Fibroblast of lung (primary cell): ENCODE measurements around the gene TTC6. TPM values are rescaled to one million over a fixed set of nuclear protein-coding genes. Genes with fewer than 3 reads are reported as not detected.

Experiments
- DNase-seq, 2 donors: peaks; one replicate each; pipeline versions ENCODE4 v3.0.0 to v3.0.0-alpha.2; 2010; ENCODE audit warnings: low read depth in 2 of 2
- H2AFZ ChIP-seq: 2 replicates; pipeline ENCODE4 v1.5.1; 2012; ENCODE audit warnings: low read length, control low read depth, inconsistent platforms
- H3K27ac ChIP-seq: 2 replicates; pipeline ENCODE4 v1.5.1; 2011; ENCODE audit warnings: low read length, control low read depth; ENCODE audit not compliant: insufficient read depth
- H3K27me3 ChIP-seq: 2 replicates; pipeline ENCODE4 v1.5.1; 2011; ENCODE audit warnings: mild to moderate bottlenecking, low read length; ENCODE audit not compliant: control insufficient read depth, insufficient read depth
- H3K36me3 ChIP-seq: 2 replicates; pipeline ENCODE4 v1.5.1; 2011; ENCODE audit warnings: low read length; ENCODE audit not compliant: control insufficient read depth, insufficient read depth
- H3K4me1 ChIP-seq: 2 replicates; pipeline ENCODE4 v1.5.1; 2011; ENCODE audit warnings: low read length; ENCODE audit not compliant: control insufficient read depth, insufficient read depth; ENCODE audit errors: extremely low read depth
- H3K4me2 ChIP-seq: 2 replicates; pipeline ENCODE4 v1.5.1; 2011; ENCODE audit warnings: low read length, control low read depth; ENCODE audit not compliant: insufficient read depth; ENCODE audit errors: extremely low read depth
- H3K4me3 ChIP-seq, 4 experiments: fragments of 200-600 bp in 1 of 4; sonication (generic) in 1 of 4; replicated peaks in 1 of 4; 2 replicates each; pipeline ENCODE4 v1.5.1; 2011 to 2016; ENCODE audit warnings: low read length in 4 of 4, low read depth in 3 of 4, mild to moderate bottlenecking in 3 of 4, control low read depth in 2 of 4, inconsistent platforms in 1 of 4, mixed read lengths in 1 of 4; ENCODE audit not compliant: insufficient read depth in 1 of 4; ENCODE audit errors: control extremely low read depth in 1 of 4
- H3K79me2 ChIP-seq: 2 replicates; pipeline ENCODE4 v1.5.1; 2012; ENCODE audit warnings: mild to moderate bottlenecking, low read length, inconsistent platforms; ENCODE audit not compliant: control insufficient read depth, insufficient read depth
- H3K9ac ChIP-seq: 2 replicates; pipeline ENCODE4 v1.5.1; 2011; ENCODE audit warnings: mild to moderate bottlenecking, low read length, control low read depth; ENCODE audit not compliant: insufficient read depth
- H3K9me3 ChIP-seq: 2 replicates; pipeline ENCODE4 v1.5.1; 2012; ENCODE audit warnings: low read depth, low read length; ENCODE audit not compliant: control insufficient read depth, insufficient read depth
- H4K20me1 ChIP-seq: 2 replicates; pipeline ENCODE4 v1.5.1; 2011; ENCODE audit warnings: low read length; ENCODE audit not compliant: control insufficient read depth, insufficient read depth; ENCODE audit errors: extremely low read depth
- EZH2 ChIP-seq: IDR thresholded peaks from 2 replicates; pipeline ENCODE4 v1.5.1; 2012; ENCODE audit warnings: low read length, control low read depth, mild to moderate bottlenecking; ENCODE audit errors: missing control alignments
- polyA plus RNA-seq, 2 donors: library from polyadenylated mRNA; depleted of rRNA in 1 of 2; stranded (reverse) in 1 of 2; unstranded in 1 of 2; fragments of >200 nt; gene quantifications; 2 replicates each; pipeline ENCODE4 v1.2.1, GENCODE V29; 2011 to 2012; ENCODE audit warnings: missing spikeins in 1 of 2
- total RNA-seq: library from RNA; depleted of rRNA; stranded (reverse); fragments of >200 nt; gene quantifications from 2 replicates; pipeline ENCODE4 v1.2.1, GENCODE V29; 2014
- TF ChIP-seq, protein P1 (sequence below), 2 donors: IDR thresholded peaks in 1 of 2; conservative IDR thresholded peaks in 1 of 2; 1 replicate in 1 of 2; 2 replicates in 1 of 2; pipeline ENCODE4 v1.5.1; 2011 to 2012; ENCODE audit warnings: low read length in 2 of 2, control low read depth in 1 of 2, inconsistent platforms in 1 of 2, low read depth in 1 of 2, mild to moderate bottlenecking in 1 of 2

Gene TTC6
- total and polyA plus RNA-seq, 2 donors (not counting 1 experiment from before 2014, with no cell fraction given), result 0.17 TPM; not detected in 1

DNA sequence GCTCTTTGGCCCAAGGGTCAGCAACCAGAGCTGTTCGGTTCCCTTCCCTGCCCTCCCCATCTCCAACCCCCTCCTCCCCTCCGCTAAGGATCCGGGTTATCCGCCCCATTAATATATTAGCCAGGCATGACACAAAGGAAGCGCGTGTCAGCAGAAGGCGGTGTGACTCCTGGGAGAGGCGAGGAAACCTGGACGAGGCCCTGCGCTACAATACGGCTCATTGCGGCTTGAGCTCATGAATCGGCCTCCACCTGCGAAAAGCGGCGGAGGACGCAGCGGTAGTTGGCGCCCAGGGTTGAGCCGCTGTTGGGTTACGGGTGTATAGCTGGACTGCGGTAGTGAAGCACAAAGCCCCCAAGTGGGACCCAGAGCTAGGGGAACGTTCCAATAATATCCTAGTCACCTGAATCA lies 10.3 kb upstream of the TTC6 start:
- H3K9me3 ChIP-seq, result no peaks in the 10 kb centered on the region
- no peaks in the 10 kb centered on the region for H3K36me3 ChIP-seq
- no peak overlapping the region for H2AFZ ChIP-seq
- H4K20me1 ChIP-seq, result no peaks in the 10 kb centered on the region
- H3K27ac ChIP-seq, result no peak overlapping the region
- no peak for DNase-seq
- H3K27me3 ChIP-seq, result peaks cover 64% of the 10 kb centered on the region
- no peaks in the 10 kb centered on the region for H3K4me1 ChIP-seq
- no peak for TF ChIP-seq EZH2
- H3K9ac ChIP-seq, result no peak overlapping the region
- no peaks in the 10 kb centered on the region for H3K79me2 ChIP-seq
- H3K4me3 ChIP-seq, result no peak overlapping the region
- H3K4me2 ChIP-seq, result no peak overlapping the region

DNA sequence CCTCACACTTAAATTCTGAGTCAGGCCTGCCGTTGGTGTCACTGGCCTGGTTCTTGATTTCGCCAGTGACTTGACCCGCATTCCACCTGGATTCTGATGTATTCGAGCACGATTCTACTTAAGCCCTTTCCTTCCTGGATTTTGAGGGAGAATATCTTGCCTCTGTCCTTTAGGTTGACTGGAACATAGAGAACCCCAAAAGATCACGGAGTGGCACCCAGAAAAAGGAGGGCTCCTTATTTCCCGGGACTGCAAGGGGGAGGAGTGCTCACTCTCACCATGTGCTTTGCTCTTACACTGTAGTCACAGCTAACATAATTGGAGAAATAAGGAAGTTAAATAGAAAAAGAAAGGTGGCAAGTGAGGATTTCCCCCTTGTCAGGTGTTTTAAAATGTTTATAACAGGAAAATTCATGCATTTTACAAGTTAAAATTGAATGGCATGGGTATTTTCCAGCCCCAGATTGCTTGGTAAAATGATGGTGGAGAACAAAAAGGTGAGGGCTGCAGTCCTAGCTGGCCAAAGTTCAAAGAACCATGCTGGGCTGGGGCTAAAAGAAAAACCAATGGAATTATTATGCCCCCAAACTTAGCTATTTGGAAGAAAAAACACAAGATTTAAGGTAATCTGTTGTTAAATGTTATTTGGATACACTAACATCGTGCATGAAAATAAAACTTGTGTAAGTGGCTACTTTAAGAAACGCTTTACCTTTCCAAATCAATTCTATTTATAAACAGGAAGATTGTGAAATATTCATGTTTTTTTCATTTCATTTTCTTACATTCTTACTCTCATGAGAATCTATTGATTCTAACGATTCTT lies 9.2 kb upstream of the TTC6 start:
- no peaks in the 10 kb centered on the region for H3K79me2 ChIP-seq
- no peaks in the 10 kb centered on the region for H3K9me3 ChIP-seq
- TF ChIP-seq, protein P1, sequence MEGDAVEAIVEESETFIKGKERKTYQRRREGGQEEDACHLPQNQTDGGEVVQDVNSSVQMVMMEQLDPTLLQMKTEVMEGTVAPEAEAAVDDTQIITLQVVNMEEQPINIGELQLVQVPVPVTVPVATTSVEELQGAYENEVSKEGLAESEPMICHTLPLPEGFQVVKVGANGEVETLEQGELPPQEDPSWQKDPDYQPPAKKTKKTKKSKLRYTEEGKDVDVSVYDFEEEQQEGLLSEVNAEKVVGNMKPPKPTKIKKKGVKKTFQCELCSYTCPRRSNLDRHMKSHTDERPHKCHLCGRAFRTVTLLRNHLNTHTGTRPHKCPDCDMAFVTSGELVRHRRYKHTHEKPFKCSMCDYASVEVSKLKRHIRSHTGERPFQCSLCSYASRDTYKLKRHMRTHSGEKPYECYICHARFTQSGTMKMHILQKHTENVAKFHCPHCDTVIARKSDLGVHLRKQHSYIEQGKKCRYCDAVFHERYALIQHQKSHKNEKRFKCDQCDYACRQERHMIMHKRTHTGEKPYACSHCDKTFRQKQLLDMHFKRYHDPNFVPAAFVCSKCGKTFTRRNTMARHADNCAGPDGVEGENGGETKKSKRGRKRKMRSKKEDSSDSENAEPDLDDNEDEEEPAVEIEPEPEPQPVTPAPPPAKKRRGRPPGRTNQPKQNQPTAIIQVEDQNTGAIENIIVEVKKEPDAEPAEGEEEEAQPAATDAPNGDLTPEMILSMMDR (conservative IDR thresholded peaks at IDR 0.05 in 1 of 2, IDR thresholded peaks at IDR 0.05 in 1 of 2; ENCODE audit: low read depth in 1 of 2, low read length in 2 of 2), result no peak
- TF ChIP-seq EZH2, result no peak
- no peaks in the 10 kb centered on the region for H3K4me1 ChIP-seq
- H3K27me3 ChIP-seq, result peaks cover 74% of the 10 kb centered on the region
- H4K20me1 ChIP-seq, result no peaks in the 10 kb centered on the region
- H3K27ac ChIP-seq, result no peak overlapping the region
- H3K36me3 ChIP-seq, result no peaks in the 10 kb centered on the region
- H2AFZ ChIP-seq, result no peak overlapping the region
- no peak for DNase-seq
- H3K4me2 ChIP-seq, result no peak overlapping the region
- no peak overlapping the region for H3K9ac ChIP-seq
- no peak overlapping the region for H3K4me3 ChIP-seq

DNA sequence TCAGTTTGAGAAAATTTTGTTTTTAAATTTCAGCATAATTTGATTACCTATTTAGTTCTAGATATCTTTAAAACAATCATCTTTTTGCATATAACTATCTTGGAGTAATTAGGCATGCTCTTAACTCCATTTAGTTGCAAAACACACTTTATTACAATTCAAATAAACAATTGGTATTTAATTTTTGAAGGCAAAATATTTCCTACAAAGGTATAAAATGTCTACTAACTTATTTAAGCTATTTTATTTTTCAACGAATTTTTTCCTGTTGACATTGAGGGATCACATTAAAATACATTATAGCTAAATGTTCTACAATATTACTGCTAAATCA lies 8.7 kb upstream of the TTC6 start:
- no peaks in the 10 kb centered on the region for H3K79me2 ChIP-seq
- H3K9me3 ChIP-seq, result no peaks in the 10 kb centered on the region
- no peak overlapping the region for H3K9ac ChIP-seq
- TF ChIP-seq EZH2, result no peak
- H3K27me3 ChIP-seq, result peaks cover 78% of the 10 kb centered on the region
- no peak overlapping the region for H3K4me2 ChIP-seq
- no peak for DNase-seq
- no peak overlapping the region for H3K27ac ChIP-seq
- H4K20me1 ChIP-seq, result no peaks in the 10 kb centered on the region
- no peaks in the 10 kb centered on the region for H3K36me3 ChIP-seq
- no peaks in the 10 kb centered on the region for H3K4me1 ChIP-seq
- no peak overlapping the region for H3K4me3 ChIP-seq
- no peak overlapping the region for H2AFZ ChIP-seq

DNA sequence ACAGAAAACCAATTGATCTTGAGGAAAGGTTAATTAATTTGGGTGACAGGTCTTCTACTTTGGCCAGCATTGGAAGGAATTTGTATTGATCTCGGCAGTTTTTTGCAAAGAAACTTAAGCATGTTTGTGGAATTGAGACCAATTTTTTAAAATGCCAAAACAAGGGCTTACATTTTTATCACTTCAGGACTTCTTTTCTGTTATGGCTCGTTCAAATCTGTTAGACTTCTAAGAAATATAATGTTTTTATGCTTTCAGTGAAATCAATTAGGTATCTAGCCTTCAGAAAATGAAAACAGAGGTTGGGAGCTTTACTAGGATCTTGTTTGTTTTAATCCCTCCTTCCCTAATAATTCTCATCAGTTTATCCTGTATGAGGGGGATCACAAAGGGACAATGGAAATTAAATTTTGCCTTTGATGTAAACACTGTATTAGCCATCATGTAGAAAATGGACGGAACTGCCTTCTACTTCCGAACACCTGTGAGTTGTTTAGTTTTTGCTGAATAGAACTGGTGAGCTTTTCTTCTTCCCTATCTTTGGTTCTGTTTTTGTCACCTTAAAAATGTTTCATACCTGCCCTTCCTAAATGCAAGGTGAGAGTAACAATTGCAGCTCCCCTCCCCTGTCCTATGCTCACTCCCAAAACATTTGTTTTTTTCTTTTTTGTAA lies 8.2 kb upstream of the TTC6 start:
- H3K4me3 ChIP-seq, result no peak overlapping the region
- H3K9ac ChIP-seq, result no peak overlapping the region
- H3K27me3 ChIP-seq, result peaks cover 83% of the 10 kb centered on the region
- no peaks in the 10 kb centered on the region for H4K20me1 ChIP-seq
- H3K4me2 ChIP-seq, result no peak overlapping the region
- H2AFZ ChIP-seq, result no peak overlapping the region
- no peak overlapping the region for H3K27ac ChIP-seq
- no peaks in the 10 kb centered on the region for H3K79me2 ChIP-seq
- no peaks in the 10 kb centered on the region for H3K4me1 ChIP-seq
- H3K9me3 ChIP-seq, result no peaks in the 10 kb centered on the region
- no peak for DNase-seq
- no peaks in the 10 kb centered on the region for H3K36me3 ChIP-seq
- TF ChIP-seq, protein P1 (conservative IDR thresholded peaks at IDR 0.05 in 1 of 2, IDR thresholded peaks at IDR 0.05 in 1 of 2; ENCODE audit: low read depth in 1 of 2, low read length in 2 of 2), result no peak
- peak; percentile 52 for TF ChIP-seq EZH2
